ENCODE results near the gene ARPC5. TPM values are rescaled to one million over a fixed set of nuclear protein-coding genes. Genes with fewer than 3 reads are reported as not detected.

ARPC5 gene
- total and polyA plus RNA-seq, 10 of the 15 experiments (the other 5 are each of a cell fraction or from before 2014, with no cell fraction given), result 238 to 784 (median 309) TPM

DNA sequence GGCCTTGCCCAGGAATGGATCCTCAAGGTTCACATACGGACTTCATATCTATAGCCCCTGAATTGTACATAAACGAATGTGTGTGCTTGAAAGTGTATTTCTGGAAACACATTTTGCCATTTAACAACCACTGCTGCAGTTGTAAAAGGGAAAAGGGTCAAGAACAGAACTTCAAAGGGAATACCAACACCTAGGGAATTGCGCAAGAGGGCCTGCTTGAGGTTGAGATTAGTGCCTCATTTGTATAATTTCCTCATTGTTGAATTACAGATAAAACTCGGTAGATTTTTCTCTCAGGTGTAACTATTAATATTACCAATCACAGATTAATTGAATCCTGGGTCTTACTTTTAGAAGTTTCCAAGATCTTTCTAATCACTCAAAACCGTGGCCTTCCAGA lies 51.4 kb downstream of the ARPC5 start:
- H3K4me2 ChIP-seq (ENCODE audit: control insufficient read depth, insufficient read depth), result no peak overlapping the region
- H2AFZ ChIP-seq (ENCODE audit: control insufficient read depth, low read depth, low read length), result no peak overlapping the region
- ChIA-PET SMC1A (ENCODE audit: uncharacterized antibody, unreplicated experiment) (interaction anchor here (11.7 kb wide), 1 partner anchor 22 kb away, joined by 363 read pairs; no protein-coding TSS in a partner anchor), CTCF (no interaction called here), POLR2A (no interaction called here), RAD21 (ENCODE audit: unreplicated experiment) (no interaction called here)
- no peaks in the 10 kb centered on the region for H3K27me3 ChIP-seq (replicated peaks in 1 of 2; ENCODE audit: control insufficient read depth in 2 of 2, insufficient read depth in 2 of 2, low read length in 1 of 2)
- H3K79me2 ChIP-seq (ENCODE audit: control insufficient read depth, insufficient read depth, low read length), result peaks cover 12% of the 10 kb centered on the region
- no peak overlapping the region for H3K27ac ChIP-seq (ENCODE audit: control insufficient read depth, insufficient read depth)
- TF ChIP-seq, protein P1, sequence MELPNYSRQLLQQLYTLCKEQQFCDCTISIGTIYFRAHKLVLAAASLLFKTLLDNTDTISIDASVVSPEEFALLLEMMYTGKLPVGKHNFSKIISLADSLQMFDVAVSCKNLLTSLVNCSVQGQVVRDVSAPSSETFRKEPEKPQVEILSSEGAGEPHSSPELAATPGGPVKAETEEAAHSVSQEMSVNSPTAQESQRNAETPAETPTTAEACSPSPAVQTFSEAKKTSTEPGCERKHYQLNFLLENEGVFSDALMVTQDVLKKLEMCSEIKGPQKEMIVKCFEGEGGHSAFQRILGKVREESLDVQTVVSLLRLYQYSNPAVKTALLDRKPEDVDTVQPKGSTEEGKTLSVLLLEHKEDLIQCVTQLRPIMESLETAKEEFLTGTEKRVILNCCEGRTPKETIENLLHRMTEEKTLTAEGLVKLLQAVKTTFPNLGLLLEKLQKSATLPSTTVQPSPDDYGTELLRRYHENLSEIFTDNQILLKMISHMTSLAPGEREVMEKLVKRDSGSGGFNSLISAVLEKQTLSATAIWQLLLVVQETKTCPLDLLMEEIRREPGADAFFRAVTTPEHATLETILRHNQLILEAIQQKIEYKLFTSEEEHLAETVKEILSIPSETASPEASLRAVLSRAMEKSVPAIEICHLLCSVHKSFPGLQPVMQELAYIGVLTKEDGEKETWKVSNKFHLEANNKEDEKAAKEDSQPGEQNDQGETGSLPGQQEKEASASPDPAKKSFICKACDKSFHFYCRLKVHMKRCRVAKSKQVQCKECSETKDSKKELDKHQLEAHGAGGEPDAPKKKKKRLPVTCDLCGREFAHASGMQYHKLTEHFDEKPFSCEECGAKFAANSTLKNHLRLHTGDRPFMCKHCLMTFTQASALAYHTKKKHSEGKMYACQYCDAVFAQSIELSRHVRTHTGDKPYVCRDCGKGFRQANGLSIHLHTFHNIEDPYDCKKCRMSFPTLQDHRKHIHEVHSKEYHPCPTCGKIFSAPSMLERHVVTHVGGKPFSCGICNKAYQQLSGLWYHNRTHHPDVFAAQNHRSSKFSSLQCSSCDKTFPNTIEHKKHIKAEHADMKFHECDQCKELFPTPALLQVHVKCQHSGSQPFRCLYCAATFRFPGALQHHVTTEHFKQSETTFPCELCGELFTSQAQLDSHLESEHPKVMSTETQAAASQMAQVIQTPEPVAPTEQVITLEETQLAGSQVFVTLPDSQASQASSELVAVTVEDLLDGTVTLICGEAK (IDR thresholded peaks at IDR 0.05; ENCODE audit: borderline replicate concordance), result no peak
- peak in 1 of 2 experiments; percentile 44; a peak in 1 of 4 replicates for TF ChIP-seq CEBPB (IDR thresholded peaks at IDR 0.05; ENCODE audit: borderline replicate concordance in 1 of 2, low read depth in 2 of 2, low read length in 2 of 2)
- peaks cover 0 to 5% of the 10 kb centered on the region in 2 experiments; a peak in 2 of 4 replicates for H3K36me3 ChIP-seq (ENCODE audit: control insufficient read depth in 2 of 2, insufficient read depth in 2 of 2, low read length in 1 of 2)
- intact Hi-C loops (cut with micrococcal nuclease; ENCODE audit: unreplicated experiment), result no loop called here
- FAIRE-seq (no peak), ATAC-seq (no peak), DNase-seq (ENCODE audit: low read depth, low spot score) (no peak)
- H3K4me3 ChIP-seq, result no peak overlapping the region
- 58% methylated on average over 5 of the region's 5 CpGs for WGBS (ENCODE audit: insufficient coverage, insufficient replicate concordance, low lambda C conversion rate, missing lambda C conversion rate)
- no TSS peak for BruUV-seq (replicated peaks)
- no peak overlapping the region for H3K9ac ChIP-seq (ENCODE audit: control insufficient read depth, insufficient read depth, low read length)
- in situ Hi-C loops (cut with MboI), result no loop called here
- H4K20me1 ChIP-seq (ENCODE audit: control insufficient read depth, insufficient read depth), result no peaks in the 10 kb centered on the region
- H3K4me1 ChIP-seq (ENCODE audit: control insufficient read depth, insufficient read depth, low read length), result peaks cover 14% of the 10 kb centered on the region
- H3K9me3 ChIP-seq (replicated peaks; ENCODE audit: control insufficient read depth, insufficient read depth, low read length), result no peaks in the 10 kb centered on the region

Data from GM12878 (cell line).